ENCODE results near the gene ACSM4. TPM values are rescaled to one million over a fixed set of nuclear protein-coding genes. Genes with fewer than 3 reads are reported as not detected.

The ACSM4 gene
- total and polyA plus RNA-seq, 9 of the 15 experiments (the other 6 are each of a cell fraction or from before 2014, with no cell fraction given) = not detected

DNA sequence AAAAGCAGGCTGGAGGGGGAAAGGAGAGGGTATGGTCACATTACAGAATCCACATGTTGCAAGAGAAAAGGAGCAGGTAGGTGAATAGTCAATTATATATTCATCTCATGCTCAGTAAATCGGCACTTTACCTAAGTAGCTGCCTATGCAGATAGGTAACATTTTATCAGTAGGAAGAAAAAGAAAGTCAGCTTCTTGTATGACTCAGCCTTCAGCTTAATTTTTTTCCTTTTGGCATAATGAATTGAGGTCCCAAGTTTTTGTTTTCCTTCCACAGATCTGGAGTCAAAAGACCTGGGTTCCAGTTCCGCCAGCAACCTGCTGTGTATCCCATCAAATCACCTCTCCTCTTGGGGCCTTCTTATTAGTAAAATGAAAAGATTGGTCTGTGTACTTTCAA, 6.0 kb upstream of the ACSM4 start (continued):
- TF ChIP-seq, protein P1, sequence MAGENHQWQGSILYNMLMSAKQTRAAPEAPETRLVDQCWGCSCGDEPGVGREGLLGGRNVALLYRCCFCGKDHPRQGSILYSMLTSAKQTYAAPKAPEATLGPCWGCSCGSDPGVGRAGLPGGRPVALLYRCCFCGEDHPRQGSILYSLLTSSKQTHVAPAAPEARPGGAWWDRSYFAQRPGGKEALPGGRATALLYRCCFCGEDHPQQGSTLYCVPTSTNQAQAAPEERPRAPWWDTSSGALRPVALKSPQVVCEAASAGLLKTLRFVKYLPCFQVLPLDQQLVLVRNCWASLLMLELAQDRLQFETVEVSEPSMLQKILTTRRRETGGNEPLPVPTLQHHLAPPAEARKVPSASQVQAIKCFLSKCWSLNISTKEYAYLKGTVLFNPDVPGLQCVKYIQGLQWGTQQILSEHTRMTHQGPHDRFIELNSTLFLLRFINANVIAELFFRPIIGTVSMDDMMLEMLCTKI (IDR thresholded peaks at IDR 0.05; ENCODE audit: partially characterized antibody) = no peak
- TF ChIP-seq CREB1 (IDR thresholded peaks at IDR 0.05) (no peak), CREB1 (CRISPR knock-in tag; IDR thresholded peaks at IDR 0.05) (no peak), ZNF75A (CRISPR knock-in tag; IDR thresholded peaks at IDR 0.05) (no peak), HDAC1 (IDR thresholded peaks at IDR 0.05) (no peak), SMARCA4 (IDR thresholded peaks at IDR 0.05) (0 out of 2 replicates have a peak, but pooled peaks have one; percentile 16), ZNF766 (CRISPR knock-in tag; conservative IDR thresholded peaks at IDR 0.05) (no peak), TCF7 (IDR thresholded peaks at IDR 0.05; ENCODE audit: borderline replicate concordance) (no peak), ZFPM2 (CRISPR knock-in tag; IDR thresholded peaks at IDR 0.05) (no peak), ZNF445 (CRISPR knock-in tag; IDR thresholded peaks at IDR 0.05; ENCODE audit: low read depth) (no peak), ZEB2 (IDR thresholded peaks at IDR 0.05) (no peak), SMARCB1 (IDR thresholded peaks at IDR 0.05; ENCODE audit: insufficient read length, low read depth) (no peak), FOXP1 (CRISPR knock-in tag; IDR thresholded peaks at IDR 0.05) (no peak), JUND (IDR thresholded peaks at IDR 0.05; ENCODE audit: borderline replicate concordance, low read depth, low read length) (peak; percentile 70), JUND (tag; IDR thresholded peaks at IDR 0.05; ENCODE audit: borderline replicate concordance, low read depth, low read length) (peak; percentile 37; the same call in 1 of the 3 replicates), PCBP2 (IDR thresholded peaks at IDR 0.05; ENCODE audit: low read depth, low read length, poor library complexity, severe bottlenecking) (no peak), PRPF4 (IDR thresholded peaks at IDR 0.05; ENCODE audit: insufficient read depth, low read depth, low read length, poor library complexity, severe bottlenecking) (no peak)
- TF ChIP-seq, protein P2, sequence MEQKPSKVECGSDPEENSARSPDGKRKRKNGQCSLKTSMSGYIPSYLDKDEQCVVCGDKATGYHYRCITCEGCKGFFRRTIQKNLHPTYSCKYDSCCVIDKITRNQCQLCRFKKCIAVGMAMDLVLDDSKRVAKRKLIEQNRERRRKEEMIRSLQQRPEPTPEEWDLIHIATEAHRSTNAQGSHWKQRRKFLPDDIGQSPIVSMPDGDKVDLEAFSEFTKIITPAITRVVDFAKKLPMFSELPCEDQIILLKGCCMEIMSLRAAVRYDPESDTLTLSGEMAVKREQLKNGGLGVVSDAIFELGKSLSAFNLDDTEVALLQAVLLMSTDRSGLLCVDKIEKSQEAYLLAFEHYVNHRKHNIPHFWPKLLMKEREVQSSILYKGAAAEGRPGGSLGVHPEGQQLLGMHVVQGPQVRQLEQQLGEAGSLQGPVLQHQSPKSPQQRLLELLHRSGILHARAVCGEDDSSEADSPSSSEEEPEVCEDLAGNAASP (IDR thresholded peaks at IDR 0.05) = no peak
- TF ChIP-seq, protein P3, sequence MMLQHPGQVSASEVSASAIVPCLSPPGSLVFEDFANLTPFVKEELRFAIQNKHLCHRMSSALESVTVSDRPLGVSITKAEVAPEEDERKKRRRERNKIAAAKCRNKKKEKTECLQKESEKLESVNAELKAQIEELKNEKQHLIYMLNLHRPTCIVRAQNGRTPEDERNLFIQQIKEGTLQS (IDR thresholded peaks at IDR 0.05) = 0 out of 2 replicates have a peak, but pooled peaks have one; percentile 26
- TF ChIP-seq, protein P3 (CRISPR knock-in tag; conservative IDR thresholded peaks at IDR 0.05) = no peak
